ENCODE data around the gene CBARP.

The CBARP gene

DNA sequence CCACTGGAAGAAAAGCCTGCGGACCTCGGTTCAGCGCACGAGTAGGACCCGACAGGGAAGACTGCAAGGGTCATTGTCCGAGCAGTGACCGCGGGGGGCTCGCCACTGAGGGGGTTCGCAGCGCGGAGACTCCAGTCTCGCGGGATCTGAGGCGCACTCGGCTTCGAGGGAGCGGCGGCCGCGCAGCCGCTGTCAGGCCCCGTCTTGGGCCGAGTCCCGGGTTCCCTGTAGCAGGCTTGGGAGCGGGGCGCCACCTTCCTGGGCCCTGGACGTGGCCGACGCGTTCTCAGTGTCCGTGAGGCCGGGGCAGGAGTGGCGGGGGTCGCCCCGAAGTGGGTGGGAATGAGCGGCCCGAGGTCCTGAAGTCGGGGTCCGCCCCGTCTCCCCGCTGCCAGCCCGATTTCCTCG lies 37.1 kb upstream of the CBARP start:
- Histone ChIP-seq H3K9me3 (ENCODE audit: control extremely low read depth in 1 of 5, control insufficient read depth in 4 of 5, insufficient read depth in 2 of 5, low read depth in 1 of 5, low read length in 4 of 5) (no peaks in the 10 kb centered on the region), H3K27me3 (replicated peaks in 2 of 5; ENCODE audit: control insufficient read depth in 4 of 5, insufficient read depth in 5 of 5, low read length in 4 of 5) (no peaks in the 10 kb centered on the region), H3K27ac (ENCODE audit: insufficient read depth in 1 of 2, low read depth in 1 of 2, low read length in 2 of 2, poor library complexity in 1 of 2, severe bottlenecking in 2 of 2) (peak overlapping the region in 1 of 2 experiments; percentile 92), H3K4me1 (ENCODE audit: control extremely low read depth in 1 of 4, control insufficient read depth in 4 of 4, insufficient read depth in 4 of 4, low read length in 3 of 4) (peaks cover 6 to 64% (median 57%) of the 10 kb centered on the region in 4 experiments), H3K4me3 (ENCODE audit: control insufficient read depth in 1 of 7, extremely low read depth in 1 of 7, insufficient read depth in 4 of 7, low read depth in 2 of 7, low read length in 6 of 7) (peak overlapping the region in 5 of 7 experiments; percentile 39 to 84 (median 77)), H3K36me3 (ENCODE audit: control insufficient read depth in 4 of 4, insufficient read depth in 4 of 4, low read length in 3 of 4) (peaks cover 2 to 67% (median 50%) of the 10 kb centered on the region in 4 experiments)
- POLR2A ChIA-PET, result interaction anchor here (0.5 to 2.0 kb wide), 5 partner anchors 9 to 128 kb away, joined by 3 to 6 read pairs (median 4); no protein-coding TSS in a partner anchor
- 60% methylated on average over 38 of the region's 44 CpGs for WGBS (ENCODE audit: insufficient coverage)
- CTCF ChIA-PET, result interaction anchor here (1.0 to 2.8 kb wide), 3 partner anchors 8 to 31 kb away, joined by 3 to 15 read pairs (median 5); no protein-coding TSS in a partner anchor
- no peak for DNase-seq

DNA sequence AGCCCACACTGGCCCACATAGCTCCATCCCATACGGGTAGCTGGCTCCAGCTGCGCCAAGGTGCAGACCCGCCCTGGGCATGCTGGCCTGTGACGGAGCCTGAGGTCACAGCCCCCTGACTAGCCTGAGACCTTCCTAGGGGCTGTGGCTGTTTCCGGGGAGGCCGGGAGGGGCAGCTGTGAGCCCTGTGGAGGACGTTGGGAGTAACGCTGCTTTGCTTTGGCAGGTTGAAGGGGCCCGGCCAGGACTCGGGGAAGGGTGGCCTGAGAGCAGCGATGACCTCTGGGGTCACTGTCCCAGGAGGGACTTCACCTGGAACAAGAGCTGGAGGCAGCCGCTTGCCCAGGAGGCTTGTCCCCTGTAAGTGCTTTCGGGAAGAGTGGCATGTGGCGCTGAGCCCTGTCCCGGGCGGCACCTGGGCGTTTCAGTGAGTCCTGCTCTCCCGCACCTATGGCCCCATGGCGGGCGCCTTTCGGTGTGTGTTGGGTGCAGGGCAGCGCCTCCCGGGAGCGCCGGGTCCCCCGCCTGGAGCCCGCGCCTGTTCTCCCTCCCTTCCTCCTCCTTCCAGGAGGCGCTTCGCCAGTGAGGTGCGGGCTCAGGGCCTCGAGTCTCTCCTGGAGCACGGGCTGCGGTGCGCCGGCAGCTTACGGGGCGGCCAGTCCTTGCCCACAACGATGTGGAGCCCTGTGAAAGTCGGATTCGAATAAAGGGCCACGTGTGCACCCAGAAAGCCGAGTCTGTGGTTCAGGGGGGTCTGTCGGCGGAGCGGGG lies 36.5 kb upstream of the CBARP start:
- Histone ChIP-seq H3K4me1 (ENCODE audit: control extremely low read depth in 1 of 4, control insufficient read depth in 4 of 4, insufficient read depth in 4 of 4, low read length in 3 of 4) (peaks cover 8 to 67% (median 62%) of the 10 kb centered on the region in 4 experiments), H3K4me3 (ENCODE audit: control insufficient read depth in 1 of 7, extremely low read depth in 1 of 7, insufficient read depth in 4 of 7, low read depth in 2 of 7, low read length in 6 of 7) (peak overlapping the region in 4 of 7 experiments; percentile 52 to 84 (median 78)), H3K27me3 (replicated peaks in 2 of 5; ENCODE audit: control insufficient read depth in 4 of 5, insufficient read depth in 5 of 5, low read length in 4 of 5) (no peaks in the 10 kb centered on the region), H3K36me3 (ENCODE audit: control insufficient read depth in 4 of 4, insufficient read depth in 4 of 4, low read length in 3 of 4) (peaks cover 2 to 62% (median 48%) of the 10 kb centered on the region in 4 experiments), H3K27ac (ENCODE audit: insufficient read depth in 1 of 2, low read depth in 1 of 2, low read length in 2 of 2, poor library complexity in 1 of 2, severe bottlenecking in 2 of 2) (peak overlapping the region in 1 of 2 experiments; percentile 92), H3K9me3 (ENCODE audit: control extremely low read depth in 1 of 5, control insufficient read depth in 4 of 5, insufficient read depth in 2 of 5, low read depth in 1 of 5, low read length in 4 of 5) (no peaks in the 10 kb centered on the region)
- 92% methylated on average over 43 of the region's 46 CpGs for WGBS (ENCODE audit: insufficient coverage)
- no peak for DNase-seq
- ChIA-PET CTCF (interaction anchor here (2.8 kb wide), 1 partner anchor 30 kb away, joined by 15 read pairs; no protein-coding TSS in a partner anchor), POLR2A (interaction anchor here (1.3 to 2.0 kb wide), 3 partner anchors 8 to 30 kb away, joined by 4 to 6 read pairs (median 5); no protein-coding TSS in a partner anchor)

- POLR2A ChIA-PET, result interaction anchor here (1.8 kb wide), 1 partner anchor 29 kb away, joined by 5 read pairs; no protein-coding TSS in a partner anchor
- 93% methylated on average over 21 of the region's 25 CpGs for WGBS (ENCODE audit: insufficient coverage)
- peak overlapping the region in 1 of 2 experiments; percentile 94 for H3K27ac ChIP-seq (ENCODE audit: insufficient read depth in 1 of 2, low read depth in 1 of 2, low read length in 2 of 2, poor library complexity in 1 of 2, severe bottlenecking in 2 of 2)
Observed at GRCh38 chr19:1273263-1274041, 35.6 kb upstream of the CBARP start.

GRCh38 chr19:1272423-1273262 lies 34.8 kb upstream of the CBARP start:
- Histone ChIP-seq H3K4me3 (ENCODE audit: control insufficient read depth in 1 of 7, extremely low read depth in 1 of 7, insufficient read depth in 4 of 7, low read depth in 2 of 7, low read length in 6 of 7) (no peak overlapping the region), H3K27ac (ENCODE audit: insufficient read depth in 1 of 2, low read depth in 1 of 2, low read length in 2 of 2, poor library complexity in 1 of 2, severe bottlenecking in 2 of 2) (peak overlapping the region in 1 of 2 experiments; percentile 94), H3K4me1 (ENCODE audit: control extremely low read depth in 1 of 4, control insufficient read depth in 4 of 4, insufficient read depth in 4 of 4, low read length in 3 of 4) (peaks cover 8 to 79% (median 75%) of the 10 kb centered on the region in 4 experiments), H3K27me3 (replicated peaks in 2 of 5; ENCODE audit: control insufficient read depth in 4 of 5, insufficient read depth in 5 of 5, low read length in 4 of 5) (peaks cover 0 to under 1% (median 0%) of the 10 kb centered on the region in 5 experiments), H3K36me3 (ENCODE audit: control insufficient read depth in 4 of 4, insufficient read depth in 4 of 4, low read length in 3 of 4) (peaks cover 2 to 50% (median 39%) of the 10 kb centered on the region in 4 experiments), H3K9me3 (ENCODE audit: control extremely low read depth in 1 of 5, control insufficient read depth in 4 of 5, insufficient read depth in 2 of 5, low read depth in 1 of 5, low read length in 4 of 5) (no peaks in the 10 kb centered on the region)
- POLR2A ChIA-PET, result interaction anchor here (1.4 to 1.8 kb wide), 2 partner anchors 20 to 29 kb away, joined by 4 to 5 read pairs; no protein-coding TSS in a partner anchor
- 91% methylated on average over 26 of the region's 33 CpGs for whole genome bisulfite sequencing (ENCODE audit: insufficient coverage)
- no peak for DNase-seq
- CTCF ChIA-PET, result interaction anchor here (2.8 kb wide), 1 partner anchor 28 kb away, joined by 15 read pairs; no protein-coding TSS in a partner anchor

More at GRCh38 chr19:1273263-1274041, 35.6 kb upstream of the CBARP start:
- H3K36me3 ChIP-seq (ENCODE audit: control insufficient read depth in 4 of 4, insufficient read depth in 4 of 4, low read length in 3 of 4), result peaks cover 2 to 55% (median 41%) of the 10 kb centered on the region in 4 experiments
- no peak overlapping the region for H3K4me3 ChIP-seq (ENCODE audit: control insufficient read depth in 1 of 7, extremely low read depth in 1 of 7, insufficient read depth in 4 of 7, low read depth in 2 of 7, low read length in 6 of 7)
- no peaks in the 10 kb centered on the region for H3K9me3 ChIP-seq (ENCODE audit: control extremely low read depth in 1 of 5, control insufficient read depth in 4 of 5, insufficient read depth in 2 of 5, low read depth in 1 of 5, low read length in 4 of 5)
- DNase-seq, result no peak
- H3K4me1 ChIP-seq (ENCODE audit: control extremely low read depth in 1 of 4, control insufficient read depth in 4 of 4, insufficient read depth in 4 of 4, low read length in 3 of 4), result peaks cover 8 to 71% (median 67%) of the 10 kb centered on the region in 4 experiments
- H3K27me3 ChIP-seq (replicated peaks in 2 of 5; ENCODE audit: control insufficient read depth in 4 of 5, insufficient read depth in 5 of 5, low read length in 4 of 5), result no peaks in the 10 kb centered on the region
- CTCF ChIA-PET, result interaction anchor here (2.8 kb wide), 1 partner anchor 29 kb away, joined by 15 read pairs; no protein-coding TSS in a partner anchor

DNA sequence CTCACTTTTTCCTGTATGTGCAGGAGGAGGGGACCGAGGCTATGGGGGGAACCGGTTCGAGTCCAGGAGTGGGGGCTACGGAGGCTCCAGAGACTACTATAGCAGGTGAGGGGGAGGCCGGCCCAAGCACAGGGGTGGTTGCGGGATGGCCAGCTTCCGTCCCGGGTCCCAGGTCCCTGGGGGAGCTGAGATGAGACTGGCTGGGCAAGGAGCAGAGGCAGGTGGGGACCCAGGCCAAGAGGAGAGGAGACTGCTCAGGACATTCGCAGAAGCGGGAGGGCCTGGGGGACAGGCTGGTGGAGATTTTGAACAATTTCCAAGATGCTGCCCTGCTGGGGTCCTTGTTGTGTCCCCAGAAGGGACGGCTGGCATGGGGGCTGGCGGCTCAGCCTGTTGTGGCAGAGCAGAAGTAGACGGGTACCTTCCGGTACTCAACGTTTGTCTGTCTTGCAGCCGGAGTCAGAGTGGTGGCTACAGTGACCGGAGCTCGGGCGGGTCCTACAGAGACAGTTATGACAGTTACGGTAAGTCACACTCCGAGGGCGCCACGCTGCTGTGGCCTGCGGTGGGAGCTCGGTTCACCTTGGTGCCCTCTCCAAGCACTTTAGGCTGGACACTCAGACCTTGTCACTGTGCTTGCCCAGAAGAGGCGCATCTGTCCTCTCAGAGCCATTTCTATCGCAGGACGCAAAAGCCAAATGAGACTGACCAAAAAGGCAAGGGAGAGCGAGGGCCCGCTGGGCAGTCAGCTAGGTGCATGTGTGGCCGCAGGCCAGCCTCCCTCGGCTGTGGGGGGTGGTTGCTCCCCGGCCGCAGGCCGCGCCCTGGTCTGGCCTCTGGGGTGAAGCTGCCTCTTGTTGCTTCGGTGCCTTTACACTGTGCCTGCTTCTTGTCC lies 34.0 kb upstream of the CBARP start:
- Histone ChIP-seq H3K4me3 (ENCODE audit: control insufficient read depth in 1 of 7, extremely low read depth in 1 of 7, insufficient read depth in 4 of 7, low read depth in 2 of 7, low read length in 6 of 7) (peak overlapping the region in 2 of 7 experiments; percentile 19 to 94), H3K9me3 (ENCODE audit: control extremely low read depth in 1 of 5, control insufficient read depth in 4 of 5, insufficient read depth in 2 of 5, low read depth in 1 of 5, low read length in 4 of 5) (no peaks in the 10 kb centered on the region), H3K27ac (ENCODE audit: insufficient read depth in 1 of 2, low read depth in 1 of 2, low read length in 2 of 2, poor library complexity in 1 of 2, severe bottlenecking in 2 of 2) (peak overlapping the region in 1 of 2 experiments; percentile 94), H3K4me1 (ENCODE audit: control extremely low read depth in 1 of 4, control insufficient read depth in 4 of 4, insufficient read depth in 4 of 4, low read length in 3 of 4) (peaks cover 8 to 85% (median 79%) of the 10 kb centered on the region in 4 experiments), H3K27me3 (replicated peaks in 2 of 5; ENCODE audit: control insufficient read depth in 4 of 5, insufficient read depth in 5 of 5, low read length in 4 of 5) (peaks cover 0 to 6% (median 0%) of the 10 kb centered on the region in 5 experiments), H3K36me3 (ENCODE audit: control insufficient read depth in 4 of 4, insufficient read depth in 4 of 4, low read length in 3 of 4) (peaks cover 2 to 45% (median 39%) of the 10 kb centered on the region in 4 experiments)
- POLR2A ChIA-PET, result interaction anchor here (1.4 to 1.8 kb wide), 2 partner anchors 19 to 28 kb away, joined by 4 to 5 read pairs; no protein-coding TSS in a partner anchor
- no peak for DNase-seq
- CTCF ChIA-PET, result interaction anchor here (1.2 to 2.8 kb wide), 2 partner anchors 27 to 28 kb away, joined by 4 to 15 read pairs; no protein-coding TSS in a partner anchor
- WGBS (ENCODE audit: insufficient coverage), result 93% methylated on average over 36 of the region's 37 CpGs

All from common myeloid progenitor, CD34-positive (primary cell).